GM18520 (cell line): ENCODE measurements around the gene NANOS1.

Experiments
- ATAC-seq: cut with Tn5 transposase; IDR thresholded peaks from one replicate; pipeline ENCODE4 v1.9.1; 2021; ENCODE audit not compliant: unreplicated experiment

The NANOS1 gene

GRCh38 chr10:119029613-119030420, at the start of gene NANOS1:
Gene NANOS1, plus strand, starts transcription at chr10:119029714. Its CDS starts 88 bp downstream, at chr10:119029802.
- ATAC-seq: no peak

- ATAC-seq: no peak
Measured at GRCh38 chr10:118980135-118980865, 49.2 kb upstream of the NANOS1 start.

GRCh38 chr10:118980870-118981269, 48.6 kb upstream of the NANOS1 start:
- ATAC-seq: no peak

GRCh38 chr10:118981946-118982345, 47.6 kb upstream of the NANOS1 start:
- no peak for ATAC-seq

- no peak for ATAC-seq
Measured at GRCh38 chr10:118982366-118982765, 47.1 kb upstream of the NANOS1 start.

- no peak for ATAC-seq
Measured at GRCh38 chr10:118983263-118983662, 46.3 kb upstream of the NANOS1 start.

GRCh38 chr10:118985576-118985975, 43.9 kb upstream of the NANOS1 start:
- no peak for ATAC-seq

GRCh38 chr10:118986815-118987790, 42.4 kb upstream of the NANOS1 start:
- ATAC-seq: no peak

GRCh38 chr10:118990326-118990725, 39.2 kb upstream of the NANOS1 start:
- ATAC-seq: no peak

GRCh38 chr10:118992496-118992895, 37.0 kb upstream of the NANOS1 start:
- no peak for ATAC-seq

- no peak for ATAC-seq
Measured at GRCh38 chr10:118993214-118993613, 36.3 kb upstream of the NANOS1 start.

- ATAC-seq: no peak
Measured at GRCh38 chr10:118994321-118994720, 35.2 kb upstream of the NANOS1 start.

GRCh38 chr10:118995739-118996138, 33.8 kb upstream of the NANOS1 start:
- no peak for ATAC-seq

- no peak for ATAC-seq
Measured at GRCh38 chr10:118997379-118997778, 32.1 kb upstream of the NANOS1 start.

GRCh38 chr10:118998183-118998582, 31.3 kb upstream of the NANOS1 start:
- no peak for ATAC-seq

- no peak for ATAC-seq
Measured at GRCh38 chr10:119001717-119002500, 27.6 kb upstream of the NANOS1 start.

GRCh38 chr10:119003572-119004289, 25.8 kb upstream of the NANOS1 start:
- ATAC-seq: no peak

GRCh38 chr10:119005362-119006043, 24.0 kb upstream of the NANOS1 start:
- ATAC-seq: no peak
